NCI-H187 treated with DMSO at 0.1 percent for 48 hours (cell line): ENCODE measurements around the gene UBE3D.
"Not testable (repeated sequence)": the region's sequence is repeated elsewhere in the genome, so short reads cannot be mapped to it uniquely, and the experiment has no call there.

Experiments used
- DNase-seq: peaks from one replicate; lab custom pipeline; 2025; lab: John Stamatoyannopoulos, UW

UBE3D gene

DNA sequence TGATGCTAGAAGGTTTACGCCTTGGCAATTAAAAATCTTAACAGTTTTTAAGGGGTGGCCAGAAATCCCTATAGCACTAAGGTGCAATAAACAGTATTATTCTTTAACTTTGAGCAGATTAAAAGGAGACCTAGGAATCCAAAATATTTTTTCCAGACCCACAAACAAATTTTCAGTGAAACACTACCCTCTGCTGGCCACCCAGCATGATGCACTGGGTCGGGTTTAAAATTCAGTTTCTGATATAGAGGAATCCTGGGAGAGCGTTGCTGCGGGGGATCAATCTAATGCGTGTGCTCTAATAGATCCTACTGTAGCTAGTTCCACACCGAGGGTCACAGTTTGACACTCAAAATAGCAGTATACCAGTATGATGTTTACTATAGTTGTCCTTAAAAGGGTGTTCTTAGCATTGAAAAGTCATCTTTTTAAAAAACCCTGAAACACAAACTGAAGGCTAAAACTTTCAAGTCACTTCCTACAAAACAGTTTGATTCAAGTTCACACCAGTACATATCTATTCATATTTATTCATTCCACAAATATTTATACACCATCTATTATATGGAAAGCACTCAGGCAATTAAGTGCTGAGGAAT lies 10.2 kb downstream of the UBE3D start:
- DNase-seq, result no peak

DNA sequence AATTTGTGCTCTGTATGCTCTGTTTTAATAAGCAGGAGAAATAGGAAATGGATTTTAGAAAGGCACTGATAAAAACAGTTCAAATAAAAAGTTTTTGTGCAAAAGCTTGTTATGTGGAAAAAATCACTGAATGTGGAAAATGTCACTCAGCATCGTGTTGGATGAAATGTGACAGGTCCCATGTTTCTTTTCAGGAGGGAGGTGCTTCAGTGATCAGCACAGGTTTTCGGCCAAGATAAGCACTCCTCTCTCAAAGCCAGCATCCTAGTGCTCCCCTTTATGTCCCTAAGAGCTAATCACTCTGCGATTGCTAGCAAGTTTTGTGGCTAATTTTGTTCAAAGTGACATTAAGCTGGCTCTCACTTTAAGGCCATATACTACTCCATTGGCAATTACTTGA lies 12.0 kb downstream of the UBE3D start:
- no peak for DNase-seq

DNA sequence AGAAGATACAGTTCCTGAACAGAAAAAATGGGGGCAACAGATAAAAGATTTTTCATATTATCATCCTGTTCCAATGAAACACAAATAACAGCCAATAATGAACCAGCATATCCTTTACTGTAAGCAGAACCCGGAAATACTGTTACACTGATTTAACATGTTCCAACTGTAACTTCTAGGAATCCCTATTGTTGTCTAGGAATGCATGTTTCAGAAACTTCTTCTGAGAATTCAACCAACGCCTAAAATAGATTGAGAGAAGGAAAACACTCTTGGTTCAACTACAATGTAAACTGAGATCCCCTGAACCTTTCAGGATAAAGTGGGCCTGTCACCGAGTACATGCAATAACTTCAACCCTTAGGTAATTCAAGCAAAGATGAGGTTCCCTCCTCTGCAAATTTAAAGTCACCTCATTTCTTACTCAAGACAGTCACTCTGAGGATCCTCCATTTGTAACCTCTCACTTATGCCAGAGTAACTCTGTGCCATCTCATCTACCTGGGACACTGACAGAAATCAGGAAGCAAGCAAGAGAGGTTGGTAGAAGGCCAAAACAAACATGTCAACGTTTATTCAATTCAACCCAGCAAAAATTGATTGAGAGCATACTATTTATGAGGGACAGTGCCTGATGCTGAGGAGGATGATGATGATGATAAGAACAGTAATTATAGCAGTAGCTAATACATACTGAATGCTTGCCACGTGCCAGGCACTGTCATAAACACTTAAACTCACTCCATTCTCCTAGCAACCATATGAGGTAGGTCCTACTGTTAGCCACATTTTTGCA lies 14.1 kb downstream of the UBE3D start:
- DNase-seq, result no peak

DNA sequence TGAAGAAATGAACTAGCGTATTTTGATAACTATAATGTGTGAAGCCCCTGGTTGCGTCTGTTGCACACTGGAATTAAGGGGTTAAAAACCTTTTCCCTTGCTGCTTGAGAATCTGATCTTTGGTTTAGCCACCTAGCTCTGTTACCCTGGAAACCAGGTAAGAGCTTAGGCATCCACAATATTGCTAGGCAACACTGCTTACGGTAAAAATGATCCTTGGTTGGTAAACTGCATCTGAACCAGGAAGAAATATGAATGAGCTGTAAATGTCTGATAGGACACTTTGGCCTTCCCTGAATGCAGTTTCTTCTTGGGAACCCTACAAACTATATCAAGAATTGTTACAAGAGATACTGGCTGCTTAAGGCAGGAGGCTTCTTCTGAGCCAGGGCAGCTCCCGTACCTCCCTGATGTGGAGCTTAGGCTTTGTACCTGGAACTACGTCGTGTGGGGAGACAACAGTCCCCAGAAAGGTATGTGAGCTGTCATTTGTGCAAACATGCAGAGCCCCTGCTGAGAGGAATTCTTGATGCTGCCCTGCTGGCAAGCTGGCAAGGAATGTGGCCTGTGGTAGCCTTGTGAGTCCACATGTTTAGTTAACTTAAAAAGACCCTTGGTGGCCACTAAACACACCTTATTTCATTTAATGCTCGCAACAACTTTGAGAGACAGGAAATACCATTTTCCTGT lies 18.4 kb downstream of the UBE3D start:
- no peak for DNase-seq

DNA sequence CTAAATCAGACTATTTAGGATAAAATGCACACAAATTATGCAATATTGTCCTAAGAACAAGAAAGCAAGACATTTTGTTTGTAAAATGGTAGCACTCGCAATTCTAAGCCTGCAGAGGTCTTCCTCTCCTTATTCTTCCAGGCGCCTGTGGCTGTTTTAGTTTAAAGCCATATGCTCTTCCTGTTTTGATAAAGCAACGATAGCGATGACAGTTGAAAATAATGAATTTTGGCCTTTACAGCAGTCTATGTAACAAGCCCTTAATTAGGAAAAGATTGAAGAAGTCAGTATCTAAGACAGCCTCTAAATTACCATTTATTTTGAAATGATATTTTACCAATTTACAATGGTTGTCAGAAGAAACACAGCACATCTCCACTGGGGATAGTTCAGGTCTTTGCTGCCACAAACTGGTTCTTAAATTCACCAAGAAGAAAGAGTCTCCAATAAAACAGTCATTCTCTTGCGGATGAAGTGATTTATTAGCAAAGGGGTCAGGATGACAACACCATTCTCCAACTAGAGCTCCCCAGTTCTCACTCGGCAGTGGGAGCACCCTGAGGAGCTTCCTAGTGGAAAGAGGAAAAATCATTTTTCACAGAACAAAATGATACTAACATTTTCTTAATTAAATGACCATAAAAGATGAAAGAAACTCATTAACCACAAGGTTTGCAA lies 21.4 kb downstream of the UBE3D start:
- DNase-seq, result no peak

DNA sequence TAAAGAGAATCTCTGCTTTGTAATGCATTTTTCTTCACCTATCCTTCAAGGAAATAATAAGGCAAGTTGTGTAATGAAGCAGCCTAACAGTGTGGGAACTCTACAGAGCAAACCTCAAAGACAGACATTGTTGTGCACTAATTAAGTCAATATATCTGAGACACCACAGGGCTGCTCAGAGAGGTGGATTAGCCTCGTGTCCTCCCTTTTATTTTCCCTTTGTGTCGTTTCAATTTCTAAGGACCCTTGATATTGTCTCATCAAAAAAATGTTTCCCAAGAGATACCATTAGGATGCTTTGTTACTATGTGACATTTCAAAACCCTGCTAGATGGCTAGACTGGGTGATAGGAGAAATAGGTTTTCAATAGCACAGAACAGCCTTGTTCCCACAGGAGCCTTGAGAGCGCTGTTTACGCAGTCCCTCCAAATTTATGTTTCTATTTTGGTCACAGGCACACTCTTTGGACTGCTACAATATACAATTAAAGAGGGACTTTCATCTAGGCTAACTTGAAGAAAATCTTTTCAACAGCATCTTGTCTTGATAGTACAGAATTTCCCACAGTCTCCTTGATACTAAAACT lies 23.1 kb downstream of the UBE3D start:
- DNase-seq, result no peak

DNA sequence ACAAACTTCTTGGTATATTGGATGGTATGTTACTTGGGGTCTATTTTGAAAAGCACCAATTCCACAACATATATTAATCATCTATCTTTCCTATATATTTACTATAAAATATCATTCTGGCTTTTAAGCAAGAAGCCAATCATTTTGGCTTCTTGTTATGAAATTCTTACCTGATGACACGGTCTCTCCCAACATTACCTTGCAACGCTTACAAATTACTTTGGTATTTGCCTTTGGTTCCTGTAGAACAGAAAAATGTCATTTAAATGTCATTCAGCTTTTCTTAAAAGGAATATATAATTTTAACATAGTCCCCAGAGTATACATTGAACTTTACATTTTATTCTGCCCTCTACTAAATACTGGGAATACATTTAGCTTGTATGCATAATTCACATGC lies 27.4 kb downstream of the UBE3D start:
- no peak for DNase-seq

DNA sequence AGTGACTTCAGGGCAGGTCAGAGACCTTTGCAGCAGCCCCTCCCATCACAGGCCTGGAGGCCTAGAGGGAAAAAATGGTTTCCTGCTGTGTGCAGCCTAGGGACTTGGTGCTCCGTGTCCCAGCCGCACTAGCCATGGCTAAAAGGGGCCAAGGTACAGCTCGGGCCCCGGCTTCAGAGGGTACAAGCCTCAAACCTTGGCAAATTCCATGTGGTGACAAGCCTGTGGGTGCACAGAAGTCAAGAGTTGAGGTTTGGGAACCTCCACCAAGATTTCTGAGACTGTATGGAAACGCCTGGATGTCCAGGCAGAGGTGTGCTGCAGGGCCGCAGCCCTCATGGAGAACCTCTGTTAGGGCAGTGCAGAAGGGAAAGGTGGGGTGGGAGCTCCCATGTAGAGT lies 34.0 kb downstream of the UBE3D start:
- DNase-seq, result no peak

DNA sequence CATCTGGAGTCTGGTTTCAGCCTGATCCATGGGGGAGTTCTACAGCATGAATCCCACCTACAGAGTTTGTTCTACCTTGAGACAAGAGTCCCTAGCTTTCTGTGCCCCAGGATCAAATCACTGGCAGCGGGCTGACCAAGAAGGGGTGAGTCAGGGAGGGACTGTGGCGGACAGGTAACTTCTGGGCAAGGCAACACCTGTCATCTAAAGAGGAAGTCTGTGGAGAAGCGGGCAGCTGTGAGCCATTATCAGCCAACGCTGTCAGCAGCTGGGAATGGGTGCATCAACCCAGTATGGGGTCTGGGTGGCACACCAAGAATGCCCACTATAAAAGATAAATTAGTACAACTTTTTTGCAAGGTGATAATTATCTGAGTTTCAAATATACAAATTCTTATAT lies 45.9 kb downstream of the UBE3D start:
- DNase-seq, result no peak

DNA sequence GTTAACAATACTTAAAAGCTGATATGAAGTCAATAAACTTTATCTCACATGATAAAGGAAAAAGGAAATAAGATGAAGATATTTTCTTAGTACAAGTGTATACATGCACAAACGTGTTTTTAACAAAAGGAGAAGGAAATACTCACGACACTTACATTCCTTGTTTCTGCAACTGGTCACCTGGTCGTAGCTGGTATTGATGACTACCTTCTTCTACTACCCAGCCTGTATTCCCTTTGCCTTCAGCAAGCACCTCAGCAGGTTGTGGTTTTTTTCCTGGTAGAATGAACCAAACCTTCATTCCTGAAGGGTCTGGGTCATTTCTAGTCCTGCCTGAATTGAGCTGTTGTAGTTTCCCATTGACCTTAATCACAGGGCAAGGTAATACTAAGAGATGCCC lies 54.5 kb downstream of the UBE3D start:
- DNase-seq, result not testable (repeated sequence)

DNA sequence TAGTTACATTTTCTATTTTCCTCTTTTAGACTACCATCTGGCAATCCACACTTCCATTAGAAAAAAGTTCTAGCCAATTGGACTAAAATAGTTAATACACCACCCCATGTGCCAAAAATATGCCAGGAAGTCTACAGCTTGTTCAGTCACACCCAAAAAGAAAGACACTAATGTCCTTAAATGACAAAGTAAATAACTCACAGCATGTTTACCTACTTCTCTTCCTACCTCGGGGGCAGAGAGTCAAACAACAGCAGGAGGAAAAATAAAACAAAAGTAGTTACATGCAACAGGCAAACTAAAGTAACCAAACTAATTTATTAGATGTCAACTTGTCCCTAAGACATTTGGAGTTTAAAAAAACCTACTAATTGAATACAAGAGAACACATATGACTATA lies 57.0 kb downstream of the UBE3D start:
- DNase-seq, result no peak

DNA sequence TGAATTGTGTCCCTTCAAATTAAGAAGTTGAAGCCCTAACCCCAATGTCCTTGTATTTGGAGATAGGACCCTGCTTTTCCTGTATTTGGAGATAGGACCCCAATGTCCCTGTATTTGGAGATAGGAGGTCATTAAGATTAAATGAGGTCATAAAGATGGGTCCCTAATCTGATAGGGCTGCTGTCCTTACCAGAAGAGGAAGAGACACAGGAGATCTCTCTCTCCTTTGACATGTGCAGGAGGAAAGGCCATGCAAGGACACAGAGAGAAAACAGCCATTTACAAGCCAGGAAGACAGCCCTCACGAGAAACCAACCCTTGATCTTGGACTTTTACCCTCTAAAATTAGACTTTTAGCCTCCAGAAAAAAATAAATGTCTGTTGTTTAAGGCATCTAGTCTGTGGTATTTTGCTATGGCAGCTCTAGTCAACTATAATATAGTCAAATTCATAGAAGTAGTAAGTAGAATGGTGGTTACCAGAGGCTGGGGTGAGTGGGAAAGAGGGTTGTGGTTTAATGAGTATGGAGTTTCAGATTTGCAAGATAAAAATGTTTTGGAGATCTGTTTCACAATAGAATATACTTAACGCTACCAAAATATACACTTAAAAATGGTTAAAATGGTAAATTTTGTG lies 59.3 kb downstream of the UBE3D start:
- no peak for DNase-seq

DNA sequence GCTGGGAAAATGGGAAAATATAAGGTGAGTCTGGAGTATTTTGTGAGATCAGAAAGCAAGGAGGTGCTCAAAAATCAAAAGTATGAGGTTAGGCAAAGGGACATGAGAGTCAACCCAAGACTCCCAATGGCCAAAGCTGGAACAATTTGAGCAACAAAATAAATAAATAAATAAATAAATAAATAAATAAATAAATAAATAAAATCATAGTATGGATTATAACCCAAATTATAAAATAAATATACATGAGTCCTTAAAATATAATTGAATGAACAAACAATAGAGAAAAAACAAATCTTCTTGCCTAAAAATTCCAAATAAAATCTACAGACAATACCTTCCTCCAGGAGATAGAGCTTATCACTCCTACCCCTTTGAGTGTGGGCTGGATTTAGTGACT lies 69.5 kb downstream of the UBE3D start:
- DNase-seq, result no peak

DNA sequence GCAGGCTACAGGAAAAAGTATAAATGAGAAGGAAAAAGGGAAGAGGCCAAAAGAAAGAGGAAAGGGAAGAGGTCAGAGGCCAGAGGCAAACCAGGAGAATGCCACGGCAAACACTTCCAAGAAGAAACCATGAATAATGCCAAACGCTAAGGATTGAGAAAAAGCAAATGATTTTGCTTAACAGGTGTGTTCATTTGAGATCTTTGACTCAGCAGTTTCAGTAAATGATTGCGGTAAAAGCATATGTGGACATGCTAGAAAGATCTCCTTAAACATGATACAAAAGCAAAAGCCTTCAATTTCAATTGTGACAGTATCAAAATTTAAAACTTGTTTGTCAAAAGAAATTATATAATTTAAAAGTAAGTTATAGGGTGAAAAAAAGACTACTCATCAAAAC lies 70.6 kb downstream of the UBE3D start:
- no peak for DNase-seq

DNA sequence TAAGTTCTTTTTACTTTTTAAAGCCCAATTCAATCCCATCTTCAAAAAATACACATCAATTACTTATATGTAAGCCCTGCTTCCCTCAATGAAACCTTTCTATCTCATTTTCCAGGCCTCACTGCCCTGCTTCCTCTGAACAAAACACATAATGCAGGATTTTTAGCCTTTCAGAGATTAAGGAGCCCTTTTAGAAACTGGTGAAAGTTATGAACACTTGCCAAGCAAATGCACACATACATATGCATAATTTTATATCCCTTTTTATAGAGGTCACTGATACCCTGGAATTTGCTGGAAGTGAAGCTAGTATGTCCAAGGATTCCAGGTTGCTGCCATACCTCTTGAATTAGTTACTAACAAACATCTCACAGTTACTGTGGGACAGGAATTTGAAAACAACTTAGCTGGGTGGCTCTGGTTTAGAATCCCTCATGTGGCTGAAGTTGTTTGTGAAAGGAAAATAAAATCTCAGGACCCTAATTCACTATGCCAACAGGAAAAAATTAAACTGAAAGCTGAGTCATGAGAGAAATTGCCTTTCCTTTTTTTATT lies 75.8 kb downstream of the UBE3D start:
- DNase-seq, result no peak

DNA sequence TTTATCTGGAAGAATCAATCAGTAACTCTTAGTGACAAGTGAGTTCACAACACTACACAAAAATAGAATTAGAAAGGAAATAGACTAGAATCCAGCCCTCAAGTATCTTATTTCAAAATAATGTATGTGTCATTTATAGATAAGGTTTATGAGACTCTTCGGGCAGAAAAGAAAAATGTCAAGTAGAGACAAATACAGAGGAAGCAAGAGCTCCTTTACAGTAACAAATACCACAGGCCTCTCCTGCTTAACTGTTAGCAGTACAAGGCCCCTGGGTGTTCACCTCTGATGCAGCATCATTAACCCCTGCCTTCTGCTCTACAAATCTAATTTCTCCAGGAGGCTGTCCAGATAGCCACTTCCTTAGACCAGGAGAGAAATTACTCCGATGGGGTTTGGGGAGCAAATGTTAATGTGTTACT lies 76.7 kb downstream of the UBE3D start:
- no peak for DNase-seq

DNA sequence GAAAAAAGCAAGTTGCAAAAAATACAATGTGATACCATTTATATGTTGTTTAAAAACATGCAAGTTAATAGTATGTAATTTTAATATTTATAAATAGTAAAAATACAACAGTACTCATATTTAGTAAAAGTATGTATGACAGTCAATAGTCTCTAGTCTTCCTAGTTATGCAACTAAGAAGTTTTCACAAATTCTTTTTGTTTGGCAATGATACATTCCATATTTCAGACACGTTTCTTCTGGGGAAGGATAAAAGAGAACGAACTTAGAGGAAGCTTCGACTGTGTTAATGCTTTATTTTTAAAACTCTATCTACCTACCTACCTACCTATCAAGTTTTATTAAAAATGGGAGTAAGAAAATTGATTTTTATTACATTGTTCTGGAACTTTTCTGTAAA lies 77.7 kb downstream of the UBE3D start:
- DNase-seq, result no peak

DNA sequence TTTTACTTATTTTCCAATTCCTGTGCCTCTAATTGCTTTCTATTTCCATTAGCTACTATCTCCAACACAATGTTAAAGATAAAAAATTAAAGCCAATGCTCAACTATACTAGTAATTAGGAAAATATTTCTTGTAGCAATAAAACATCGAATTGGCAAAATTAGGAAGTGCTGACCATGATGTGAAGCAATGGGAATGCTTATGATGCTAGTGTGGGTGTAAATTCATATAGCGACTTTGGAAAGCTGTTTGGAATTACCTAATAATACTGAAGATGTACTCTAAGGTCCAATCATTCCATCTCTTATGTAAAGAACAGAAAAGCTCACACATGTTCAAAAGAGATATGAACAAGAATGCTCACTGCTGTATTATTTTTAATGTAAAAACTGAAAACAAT lies 78.2 kb downstream of the UBE3D start:
- no peak for DNase-seq

DNA sequence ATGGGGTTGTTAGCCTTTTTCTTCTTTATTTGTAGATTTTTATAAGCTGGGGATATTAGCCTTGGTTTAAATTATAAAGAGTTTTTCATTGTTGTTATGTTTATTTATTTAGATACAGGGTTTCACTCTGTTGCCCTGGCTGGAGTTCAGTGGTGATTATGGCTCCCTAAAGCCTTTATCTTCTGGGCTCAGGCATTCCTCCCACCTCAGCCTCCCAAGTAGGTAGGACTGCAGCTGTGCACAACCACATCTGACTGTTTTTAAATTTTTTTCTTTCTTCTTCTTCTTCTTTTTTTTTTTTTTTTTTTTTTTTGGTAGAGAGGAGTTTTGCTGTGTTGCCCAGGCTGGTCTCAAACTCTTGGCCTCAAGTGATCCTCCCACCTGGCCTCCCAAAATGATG lies 80.9 kb downstream of the UBE3D start:
- no peak for DNase-seq

DNA sequence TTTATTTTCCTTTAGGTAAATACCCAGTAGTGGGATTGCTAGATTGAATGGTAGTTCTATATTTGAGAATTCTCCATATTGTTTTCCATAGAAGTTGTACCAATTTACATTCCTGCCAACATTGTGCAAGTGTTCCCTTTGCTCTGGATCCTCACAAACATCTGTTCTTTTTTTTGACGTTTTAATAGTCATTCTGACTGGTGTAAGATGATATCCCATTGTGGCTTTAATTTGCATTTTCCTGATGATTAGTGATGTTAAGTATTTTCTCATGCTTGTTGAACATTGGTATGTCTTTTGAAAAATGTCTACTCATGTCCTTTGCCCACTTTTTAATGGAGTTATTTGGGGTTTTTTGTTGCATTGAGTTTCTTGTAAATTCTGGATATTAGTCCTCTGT lies 85.6 kb downstream of the UBE3D start:
- no peak for DNase-seq

DNA sequence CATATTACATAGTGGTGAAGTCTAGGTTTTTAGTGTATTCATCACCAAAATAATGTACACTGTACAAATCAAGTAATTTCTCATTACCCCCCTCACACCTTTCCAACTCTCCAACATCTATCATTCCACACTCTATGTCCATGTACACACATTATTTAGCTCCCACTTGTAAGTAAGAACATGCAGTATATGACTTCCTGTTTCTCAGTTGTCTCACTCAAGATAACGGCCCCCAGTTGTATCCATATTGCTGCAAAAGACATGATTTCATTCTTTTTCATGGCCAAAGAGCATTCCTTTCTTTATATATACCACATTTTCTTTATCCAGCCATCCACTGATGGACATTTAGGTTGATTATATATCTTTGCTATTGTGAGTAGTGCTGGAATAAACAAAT lies 86.0 kb downstream of the UBE3D start:
- no peak for DNase-seq
